ENCODE measurements around the gene LCOR. TPM values are rescaled to one million over a fixed set of nuclear protein-coding genes. Genes with fewer than 3 reads are reported as not detected.

Gene LCOR
- total RNA-seq, 2 experiments from 2014 or later = 18.1 to 22.9 TPM

- H3K27me3 Mint-ChIP-seq (ENCODE audit: low read depth) = no peaks in the 10 kb centered on the region
- peaks cover 8% of the 10 kb centered on the region for H3K4me1 Mint-ChIP-seq (ENCODE audit: low read depth)
- intact Hi-C loops (cut with micrococcal nuclease) = no loop called here
- H3K4me3 Mint-ChIP-seq = no peak overlapping the region
- CTCF ChIA-PET = interaction anchor here (1.0 to 2.6 kb wide), 2 partner anchors 12 to 14 kb away, joined by 3 to 18 read pairs; no protein-coding TSS in a partner anchor
- no peak for DNase-seq
- no peaks in the 10 kb centered on the region for H3K9me3 Mint-ChIP-seq
- H3K27ac Mint-ChIP-seq = no peak overlapping the region
- no peaks in the 10 kb centered on the region for H3K36me3 Mint-ChIP-seq (ENCODE audit: low read depth)
Measured at GRCh38 chr10:97013568-97013967, 181.5 kb downstream of the LCOR start.

DNA sequence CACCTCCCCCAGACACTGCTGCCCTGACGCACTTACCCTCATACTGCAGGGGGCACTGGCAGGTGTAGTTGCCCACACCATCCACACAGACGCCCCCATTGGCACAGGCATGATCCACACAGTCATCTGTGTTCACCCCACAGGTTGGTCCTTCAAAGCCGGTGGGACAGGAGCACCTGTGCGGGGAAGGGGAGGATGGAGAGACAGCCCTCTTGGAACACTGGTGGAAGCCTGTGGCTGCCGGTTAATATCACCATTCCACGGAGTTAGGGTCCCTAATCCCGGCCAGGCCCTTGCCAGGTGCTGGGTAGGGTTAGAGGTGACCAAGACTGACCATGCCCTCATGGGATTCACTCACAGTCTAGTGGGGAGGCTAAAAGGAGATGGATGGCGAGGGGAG, 181.9 kb downstream of the LCOR start:
- Mint-ChIP-seq H3K4me1 (ENCODE audit: low read depth) (peaks cover 8% of the 10 kb centered on the region), H3K27me3 (ENCODE audit: low read depth) (no peaks in the 10 kb centered on the region), H3K27ac (no peak overlapping the region), H3K36me3 (ENCODE audit: low read depth) (no peaks in the 10 kb centered on the region), H3K9me3 (no peaks in the 10 kb centered on the region), H3K4me3 (no peak overlapping the region)
- DNase-seq = no peak
- intact Hi-C loops (cut with micrococcal nuclease) = no loop called here
- CTCF ChIA-PET = interaction anchor here (1.0 to 2.6 kb wide), 2 partner anchors 12 to 14 kb away, joined by 3 to 18 read pairs; no protein-coding TSS in a partner anchor

- intact Hi-C loops (cut with micrococcal nuclease) = no loop called here
- Mint-ChIP-seq H3K27me3 (ENCODE audit: low read depth) (no peaks in the 10 kb centered on the region), H3K27ac (no peak overlapping the region), H3K4me1 (ENCODE audit: low read depth) (peaks cover 8% of the 10 kb centered on the region), H3K4me3 (no peak overlapping the region), H3K36me3 (ENCODE audit: low read depth) (no peaks in the 10 kb centered on the region), H3K9me3 (no peaks in the 10 kb centered on the region)
- CTCF ChIA-PET = no interaction called here
- no peak for DNase-seq
Measured at GRCh38 chr10:97015240-97015639, 183.1 kb downstream of the LCOR start.

- peak overlapping the region; percentile 56 for H3K27ac Mint-ChIP-seq
- CTCF ChIA-PET = interaction anchor here (0.6 to 1.3 kb wide), 5 partner anchors 8 to 679 kb away, joined by 3 to 9 read pairs (median 5); no protein-coding TSS in a partner anchor
- intact Hi-C loops (cut with micrococcal nuclease) = no loop called here
- no peaks in the 10 kb centered on the region for H3K27me3 Mint-ChIP-seq (ENCODE audit: low read depth)
- H3K36me3 Mint-ChIP-seq (ENCODE audit: low read depth) = no peaks in the 10 kb centered on the region
- peak; percentile 51 for DNase-seq
- no peaks in the 10 kb centered on the region for H3K9me3 Mint-ChIP-seq
- H3K4me3 Mint-ChIP-seq = no peak overlapping the region
- peaks cover 8% of the 10 kb centered on the region for H3K4me1 Mint-ChIP-seq (ENCODE audit: low read depth)
Measured at GRCh38 chr10:97016728-97017473, 184.8 kb downstream of the LCOR start.

- no peak overlapping the region for H3K27ac Mint-ChIP-seq
- no peak for DNase-seq
- no peaks in the 10 kb centered on the region for H3K36me3 Mint-ChIP-seq (ENCODE audit: low read depth)
- CTCF ChIA-PET = interaction anchor here (0.8 kb wide), 1 partner anchor 8 kb away, joined by 4 read pairs; no protein-coding TSS in a partner anchor
- H3K4me1 Mint-ChIP-seq (ENCODE audit: low read depth) = peaks cover 8% of the 10 kb centered on the region
- H3K4me3 Mint-ChIP-seq = no peak overlapping the region
- intact Hi-C loops (cut with micrococcal nuclease) = no loop called here
- H3K27me3 Mint-ChIP-seq (ENCODE audit: low read depth) = no peaks in the 10 kb centered on the region
- H3K9me3 Mint-ChIP-seq = no peaks in the 10 kb centered on the region
Measured at GRCh38 chr10:97017474-97017903, 185.4 kb downstream of the LCOR start.

- DNase-seq = peak; percentile 12
- Mint-ChIP-seq H3K9me3 (no peaks in the 10 kb centered on the region), H3K27ac (no peak overlapping the region), H3K27me3 (ENCODE audit: low read depth) (no peaks in the 10 kb centered on the region), H3K4me3 (no peak overlapping the region), H3K36me3 (ENCODE audit: low read depth) (no peaks in the 10 kb centered on the region), H3K4me1 (ENCODE audit: low read depth) (peaks cover 8% of the 10 kb centered on the region)
- CTCF ChIA-PET = no interaction called here
- intact Hi-C loops (cut with micrococcal nuclease) = no loop called here
Measured at GRCh38 chr10:97018251-97019212, 186.4 kb downstream of the LCOR start.

- DNase-seq = no peak
- CTCF ChIA-PET = no interaction called here
- H3K4me1 Mint-ChIP-seq (ENCODE audit: low read depth) = peaks cover 11% of the 10 kb centered on the region
- intact Hi-C loops (cut with micrococcal nuclease) = no loop called here
- H3K36me3 Mint-ChIP-seq (ENCODE audit: low read depth) = no peaks in the 10 kb centered on the region
- no peaks in the 10 kb centered on the region for H3K9me3 Mint-ChIP-seq
- no peak overlapping the region for H3K4me3 Mint-ChIP-seq
- H3K27me3 Mint-ChIP-seq (ENCODE audit: low read depth) = no peaks in the 10 kb centered on the region
- no peak overlapping the region for H3K27ac Mint-ChIP-seq
Measured at GRCh38 chr10:97019213-97019844, 187.2 kb downstream of the LCOR start.

DNA sequence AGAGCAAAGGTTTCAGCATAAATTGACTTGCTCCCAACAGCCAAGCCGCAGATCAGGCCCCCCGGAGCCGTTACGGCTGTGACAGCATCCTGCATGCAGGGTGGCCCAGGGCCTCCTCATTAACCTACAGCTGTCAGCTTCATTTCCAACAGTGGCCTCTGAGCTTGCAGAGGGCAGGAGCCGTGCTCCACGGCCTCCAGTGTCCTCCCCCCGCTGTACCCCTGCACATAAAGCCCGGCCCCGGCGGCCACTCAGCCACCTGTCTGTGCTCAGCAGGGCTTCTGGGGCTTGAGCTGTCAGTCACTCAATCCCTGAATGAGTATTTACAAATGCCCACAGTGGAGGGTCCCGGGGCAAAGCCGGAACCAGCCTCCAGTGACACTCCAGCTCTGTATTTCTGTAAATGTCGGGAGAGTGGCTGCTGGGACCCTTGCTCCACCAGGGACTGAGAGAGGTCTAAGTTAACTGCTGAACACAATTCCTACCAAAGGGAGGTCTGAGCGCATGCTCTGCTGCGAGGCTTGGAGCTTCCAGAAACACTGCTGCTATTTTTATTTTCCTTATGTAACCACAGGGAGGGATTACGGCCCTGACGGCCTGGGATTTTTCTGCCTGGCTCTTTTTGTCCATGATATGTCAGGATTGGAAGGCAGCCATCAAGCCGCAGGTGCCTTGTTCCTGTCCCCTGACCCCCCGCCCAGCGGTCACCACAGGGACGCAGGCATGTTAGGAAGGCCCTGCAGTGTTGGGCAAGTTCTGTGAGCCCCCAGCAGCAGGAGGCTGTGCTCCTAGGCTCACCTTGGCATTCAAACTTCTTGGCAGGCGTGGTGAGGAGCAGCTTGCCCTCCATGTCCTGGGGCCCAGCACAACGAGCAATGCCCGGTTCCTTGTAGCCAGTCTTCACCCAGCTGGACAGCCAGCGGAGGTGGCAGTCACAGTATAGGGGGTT, 188.6 kb downstream of the LCOR start:
- H3K4me1 Mint-ChIP-seq (ENCODE audit: low read depth) = peaks cover 11% of the 10 kb centered on the region
- no peak overlapping the region for H3K4me3 Mint-ChIP-seq
- DNase-seq = no peak
- H3K36me3 Mint-ChIP-seq (ENCODE audit: low read depth) = no peaks in the 10 kb centered on the region
- intact Hi-C loops (cut with micrococcal nuclease) = no loop called here
- no peaks in the 10 kb centered on the region for H3K27me3 Mint-ChIP-seq (ENCODE audit: low read depth)
- CTCF ChIA-PET = no interaction called here
- no peaks in the 10 kb centered on the region for H3K9me3 Mint-ChIP-seq
- no peak overlapping the region for H3K27ac Mint-ChIP-seq

- H3K9me3 Mint-ChIP-seq = no peaks in the 10 kb centered on the region
- CTCF ChIA-PET = interaction anchor here (1.3 kb wide), 1 partner anchor 15 kb away, joined by 6 read pairs; no protein-coding TSS in a partner anchor
- DNase-seq = no peak
- intact Hi-C loops (cut with micrococcal nuclease) = no loop called here
- no peak overlapping the region for H3K27ac Mint-ChIP-seq
- H3K4me3 Mint-ChIP-seq = no peak overlapping the region
- H3K36me3 Mint-ChIP-seq (ENCODE audit: low read depth) = no peaks in the 10 kb centered on the region
- no peaks in the 10 kb centered on the region for H3K27me3 Mint-ChIP-seq (ENCODE audit: low read depth)
- peaks cover 2% of the 10 kb centered on the region for H3K4me1 Mint-ChIP-seq (ENCODE audit: low read depth)
Measured at GRCh38 chr10:97022616-97023015, 190.5 kb downstream of the LCOR start.

DNA sequence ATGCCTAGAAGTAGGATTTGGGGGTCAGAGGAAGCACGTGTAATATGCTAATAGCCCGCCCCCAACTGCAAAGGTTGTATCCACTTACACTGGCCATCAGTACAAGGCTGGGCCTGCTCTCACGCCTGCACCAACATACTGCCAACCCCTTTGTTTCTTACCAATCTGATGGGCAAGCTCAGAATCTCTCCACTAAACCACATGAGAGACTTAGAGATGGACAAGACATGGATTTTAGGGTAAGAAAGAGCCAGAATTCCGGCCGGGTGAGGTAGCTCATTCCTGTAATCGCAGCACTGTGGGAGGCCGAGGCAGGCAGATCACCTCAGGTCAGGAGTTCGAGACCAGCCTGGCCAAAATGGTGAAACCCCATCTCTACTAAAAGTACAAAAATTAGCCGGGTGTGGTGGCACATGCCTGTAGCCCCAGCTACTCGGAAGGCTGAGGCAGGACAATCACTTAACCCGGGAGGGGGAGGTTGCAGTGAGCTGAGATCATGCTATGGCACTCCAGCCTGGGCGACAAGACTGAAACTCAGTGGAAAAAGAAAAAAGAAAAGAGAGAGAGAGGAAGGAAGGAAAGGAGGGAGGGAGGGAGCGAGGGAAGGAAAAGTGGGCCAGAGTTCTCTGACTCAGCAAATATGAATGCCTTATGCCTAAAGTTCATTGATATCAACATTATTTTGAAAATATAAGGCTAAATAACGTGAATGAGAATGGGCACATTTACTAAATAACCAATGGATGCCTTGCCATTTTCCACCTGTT, 191.5 kb downstream of the LCOR start:
- Mint-ChIP-seq H3K4me3 (no peak overlapping the region), H3K27ac (no peak overlapping the region), H3K36me3 (ENCODE audit: low read depth) (no peaks in the 10 kb centered on the region), H3K9me3 (no peaks in the 10 kb centered on the region), H3K27me3 (ENCODE audit: low read depth) (no peaks in the 10 kb centered on the region), H3K4me1 (ENCODE audit: low read depth) (peaks cover 2% of the 10 kb centered on the region)
- no peak for DNase-seq
- intact Hi-C loops (cut with micrococcal nuclease) = loop anchor here (2.0 kb wide), 1 partner anchor 193 kb away; no protein-coding TSS in a partner anchor
- CTCF ChIA-PET = interaction anchor here (0.6 to 4.8 kb wide), 9 partner anchors 13 to 649 kb away, joined by 3 to 62 read pairs (median 6); no protein-coding TSS in a partner anchor

All from activated naive CD4-positive, alpha-beta T cell treated with anti-CD3 and anti-CD28 coated beads for 36 hours (primary cell).